Left lung (tissue), 10 donors: Measurements from ENCODE around the gene WFS1. TPM values are rescaled to one million over a fixed set of nuclear protein-coding genes. Genes with fewer than 3 reads are reported as not detected.

Experiments
- ATAC-seq: fragments of 200-7000 bp; cut with Tn5 transposase; one replicate; pipeline ENCODE4 v1.9.1; 2020; ENCODE audit warnings: moderate library complexity
- DNase-seq, 4 donors: peaks; one replicate each; pipeline ENCODE4 v3.0.0-alpha.2; 2013 to 2020
- H3K27ac ChIP-seq, 2 donors: fragments of 200-600 bp; sonication (generic) in 1 of 2; one replicate each; pipeline versions ENCODE4 v1.5.0 to v1.8.0; 2020 to 2021
- H3K27me3 ChIP-seq, 2 donors: fragments of 200-600 bp; sonication (generic) in 1 of 2; one replicate each; pipeline versions ENCODE4 v1.5.0 to v1.8.0; 2020 to 2021
- H3K36me3 ChIP-seq, 2 donors: fragments of 200-600 bp; sonication (generic) in 1 of 2; one replicate each; pipeline versions ENCODE4 v1.5.0 to v1.8.0; 2020 to 2021
- H3K4me1 ChIP-seq, 2 donors: fragments of 200-600 bp; one replicate each; pipeline ENCODE4 v1.8.0; 2021
- H3K4me3 ChIP-seq, 2 donors: fragments of 200-600 bp; sonication (generic) in 1 of 2; one replicate each; pipeline versions ENCODE4 v1.5.0 to v1.8.0; 2020 to 2021; ENCODE audit warnings: mild to moderate bottlenecking in 1 of 2
- H3K9me3 ChIP-seq, 2 donors: fragments of 200-600 bp; sonication (generic) in 1 of 2; one replicate each; pipeline versions ENCODE4 v1.5.0 to v1.8.0; 2020 to 2021
- intact Hi-C, 2 donors: fragments of 100-400 bp; cut with DNase I; formaldehyde crosslinking; loops; one replicate each; pipeline versions ENCODE4 v1.11.2 to v1.14.2; 2022
- polyA plus RNA-seq, 6 donors: library from polyadenylated mRNA; unstranded; fragments of 120-200 nt; gene quantifications; one replicate each; pipeline ENCODE4 v1.2.1, GENCODE V29; 2013; ENCODE audit not compliant: insufficient read length in 6 of 6
- total RNA-seq, 2 donors: library from RNA; stranded (reverse); fragmentation: NEBNext Ultra II Directional; extraction: Animal tissue kit (Norgen Biotek cat#: 25700); gene quantifications; one replicate each; pipeline ENCODE4 v1.2.1, GENCODE V29; 2021
- TF ChIP-seq, protein P1 (sequence below), 2 donors: fragments of 200-600 bp; sonication (generic) in 1 of 2; IDR thresholded peaks; one replicate each; pipeline versions ENCODE4 v1.5.0 to v1.8.0; 2021; ENCODE audit warnings: antibody characterized with exemption in 2 of 2
- donor health status: DM: no; HTN: yes; CAD: no.
- donor health status: DM: no; HTN: no; CAD: no.

The WFS1 gene
- total and polyA plus RNA-seq, 8 donors: 33.8 to 103 (median 39.9) TPM

DNA sequence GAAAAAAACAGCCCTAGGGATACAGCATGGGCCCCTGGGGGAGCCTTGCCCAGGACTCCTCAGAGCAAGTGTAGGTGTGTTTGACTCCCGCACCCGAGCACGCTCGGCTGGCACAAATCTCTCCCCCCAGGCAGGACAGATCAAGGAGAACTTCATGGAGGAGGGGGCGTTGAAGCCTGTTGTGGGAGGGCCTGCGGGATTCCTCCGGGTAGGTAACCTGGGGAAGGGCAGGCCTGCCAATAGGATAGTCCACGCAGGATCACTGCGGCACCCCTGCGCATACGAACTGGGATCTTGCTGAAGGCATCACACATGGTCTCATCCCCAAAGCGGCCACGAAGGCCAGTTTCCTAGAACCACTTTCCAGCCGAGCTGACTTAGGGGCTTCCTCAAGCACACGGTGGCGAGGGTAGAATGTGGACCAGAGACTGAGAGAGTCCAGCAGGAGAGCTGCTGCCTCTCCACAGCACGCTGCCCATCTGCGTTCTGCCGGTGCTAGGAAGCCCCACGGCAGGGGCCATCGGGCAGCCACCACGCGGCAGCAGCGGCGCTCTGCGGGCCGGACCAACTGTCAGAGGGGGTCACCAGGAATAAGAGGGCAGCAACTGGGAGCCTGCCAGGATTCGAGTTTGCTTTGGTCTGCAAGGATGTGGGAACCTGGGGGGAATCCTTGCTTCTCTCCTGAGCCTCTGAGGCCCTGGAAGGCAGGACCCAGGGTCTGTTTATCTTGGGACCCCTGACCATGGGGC, 56.8 kb downstream of the WFS1 start:
- intact Hi-C loops: loop anchor here in 1 of 2 donors (5.0 kb wide), 1 partner anchor 64 kb away; no protein-coding TSS in a partner anchor
- Histone ChIP-seq H3K9me3 (no peaks in the 10 kb centered on the region), H3K27me3 (peaks cover 0 to 45% of the 10 kb centered on the region in 2 donors), H3K36me3 (no peaks in the 10 kb centered on the region), H3K4me3 (no peak overlapping the region), H3K4me1 (peaks cover 0 to 9% of the 10 kb centered on the region in 2 donors), H3K27ac (no peak overlapping the region)
- TF ChIP-seq, protein P1, sequence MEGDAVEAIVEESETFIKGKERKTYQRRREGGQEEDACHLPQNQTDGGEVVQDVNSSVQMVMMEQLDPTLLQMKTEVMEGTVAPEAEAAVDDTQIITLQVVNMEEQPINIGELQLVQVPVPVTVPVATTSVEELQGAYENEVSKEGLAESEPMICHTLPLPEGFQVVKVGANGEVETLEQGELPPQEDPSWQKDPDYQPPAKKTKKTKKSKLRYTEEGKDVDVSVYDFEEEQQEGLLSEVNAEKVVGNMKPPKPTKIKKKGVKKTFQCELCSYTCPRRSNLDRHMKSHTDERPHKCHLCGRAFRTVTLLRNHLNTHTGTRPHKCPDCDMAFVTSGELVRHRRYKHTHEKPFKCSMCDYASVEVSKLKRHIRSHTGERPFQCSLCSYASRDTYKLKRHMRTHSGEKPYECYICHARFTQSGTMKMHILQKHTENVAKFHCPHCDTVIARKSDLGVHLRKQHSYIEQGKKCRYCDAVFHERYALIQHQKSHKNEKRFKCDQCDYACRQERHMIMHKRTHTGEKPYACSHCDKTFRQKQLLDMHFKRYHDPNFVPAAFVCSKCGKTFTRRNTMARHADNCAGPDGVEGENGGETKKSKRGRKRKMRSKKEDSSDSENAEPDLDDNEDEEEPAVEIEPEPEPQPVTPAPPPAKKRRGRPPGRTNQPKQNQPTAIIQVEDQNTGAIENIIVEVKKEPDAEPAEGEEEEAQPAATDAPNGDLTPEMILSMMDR (IDR thresholded peaks at IDR 0.05): no peak
- ATAC-seq (no peak), DNase-seq (no peak)

DNA sequence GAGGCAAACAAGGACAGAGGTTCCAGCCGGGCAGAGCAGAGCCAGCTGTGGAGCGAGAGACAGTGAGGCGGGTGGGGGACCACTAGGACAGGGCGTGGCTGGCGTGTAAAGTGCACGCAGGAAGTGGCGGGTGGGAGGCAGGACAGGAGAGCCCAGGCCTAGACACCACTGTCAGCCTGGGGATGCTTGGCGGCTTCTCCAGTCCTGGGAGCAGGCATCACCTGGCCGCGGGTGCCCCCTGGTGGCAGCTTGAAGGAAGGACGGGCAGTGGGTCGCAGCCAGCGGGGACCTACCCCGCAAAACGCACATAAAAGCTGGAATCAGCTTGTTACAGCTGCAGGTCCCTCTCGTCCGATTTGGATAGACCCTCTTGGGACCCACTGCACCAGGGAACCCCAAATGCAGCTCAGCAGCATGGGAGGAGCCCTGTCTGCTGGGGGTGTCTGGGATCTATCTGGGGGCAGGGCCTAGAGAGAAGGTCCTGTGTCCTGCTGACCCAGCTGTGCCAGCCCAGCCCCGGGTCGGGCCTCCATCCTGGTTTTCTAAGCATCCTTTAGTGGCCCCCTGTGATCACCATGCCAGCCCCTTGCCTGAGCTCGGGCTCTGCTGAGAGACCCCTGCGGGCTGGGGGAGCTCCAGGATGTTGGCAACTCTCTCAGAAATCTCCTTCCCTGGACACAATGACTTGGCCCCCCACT, 57.7 kb downstream of the WFS1 start:
- intact Hi-C loops: loop anchor here in 1 of 2 donors (5.0 kb wide), 1 partner anchor 65 kb away; no protein-coding TSS in a partner anchor
- Histone ChIP-seq H3K9me3 (no peaks in the 10 kb centered on the region), H3K36me3 (no peaks in the 10 kb centered on the region), H3K4me3 (no peak overlapping the region), H3K27me3 (peaks cover 0 to 51% of the 10 kb centered on the region in 2 donors), H3K4me1 (peaks cover 0 to 9% of the 10 kb centered on the region in 2 donors), H3K27ac (no peak overlapping the region)
- TF ChIP-seq, protein P1 (IDR thresholded peaks at IDR 0.05): peak; percentile 96 to 97
- DNase-seq: peak; percentile 68 to 95 (median 80)
- peak; percentile 89 for ATAC-seq

DNA sequence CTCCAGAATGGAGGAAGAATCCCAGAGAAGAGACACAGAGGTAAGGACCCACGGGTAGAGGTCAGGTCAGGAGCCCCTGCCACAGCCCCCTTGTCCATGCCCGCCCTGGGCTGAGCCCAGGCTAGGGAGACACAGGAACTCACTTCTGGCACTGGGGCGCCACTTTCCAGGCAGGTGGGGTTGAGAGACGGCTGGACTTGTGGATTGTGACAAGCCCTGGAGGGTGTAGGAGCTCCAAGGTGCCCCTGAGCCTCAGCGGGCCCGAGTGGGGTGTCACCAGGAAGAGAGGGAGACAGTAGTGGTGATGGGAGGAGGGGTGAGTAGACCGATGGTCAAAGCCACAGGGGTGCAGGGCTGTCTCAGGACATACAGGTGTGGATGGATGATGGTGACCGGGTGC, 58.9 kb downstream of the WFS1 start:
- ATAC-seq: no peak
- no peak overlapping the region for H3K4me3 ChIP-seq
- TF ChIP-seq, protein P1 (IDR thresholded peaks at IDR 0.05): no peak
- intact Hi-C loops: loop anchor here in 1 of 2 donors (5.0 kb wide), 1 partner anchor 66 kb away; no protein-coding TSS in a partner anchor
- no peak overlapping the region for H3K27ac ChIP-seq
- H3K9me3 ChIP-seq: no peaks in the 10 kb centered on the region
- peaks cover 0 to 9% of the 10 kb centered on the region in 2 donors for H3K4me1 ChIP-seq
- DNase-seq: no peak
- H3K36me3 ChIP-seq: no peaks in the 10 kb centered on the region
- peaks cover 0 to 62% of the 10 kb centered on the region in 2 donors for H3K27me3 ChIP-seq

DNA sequence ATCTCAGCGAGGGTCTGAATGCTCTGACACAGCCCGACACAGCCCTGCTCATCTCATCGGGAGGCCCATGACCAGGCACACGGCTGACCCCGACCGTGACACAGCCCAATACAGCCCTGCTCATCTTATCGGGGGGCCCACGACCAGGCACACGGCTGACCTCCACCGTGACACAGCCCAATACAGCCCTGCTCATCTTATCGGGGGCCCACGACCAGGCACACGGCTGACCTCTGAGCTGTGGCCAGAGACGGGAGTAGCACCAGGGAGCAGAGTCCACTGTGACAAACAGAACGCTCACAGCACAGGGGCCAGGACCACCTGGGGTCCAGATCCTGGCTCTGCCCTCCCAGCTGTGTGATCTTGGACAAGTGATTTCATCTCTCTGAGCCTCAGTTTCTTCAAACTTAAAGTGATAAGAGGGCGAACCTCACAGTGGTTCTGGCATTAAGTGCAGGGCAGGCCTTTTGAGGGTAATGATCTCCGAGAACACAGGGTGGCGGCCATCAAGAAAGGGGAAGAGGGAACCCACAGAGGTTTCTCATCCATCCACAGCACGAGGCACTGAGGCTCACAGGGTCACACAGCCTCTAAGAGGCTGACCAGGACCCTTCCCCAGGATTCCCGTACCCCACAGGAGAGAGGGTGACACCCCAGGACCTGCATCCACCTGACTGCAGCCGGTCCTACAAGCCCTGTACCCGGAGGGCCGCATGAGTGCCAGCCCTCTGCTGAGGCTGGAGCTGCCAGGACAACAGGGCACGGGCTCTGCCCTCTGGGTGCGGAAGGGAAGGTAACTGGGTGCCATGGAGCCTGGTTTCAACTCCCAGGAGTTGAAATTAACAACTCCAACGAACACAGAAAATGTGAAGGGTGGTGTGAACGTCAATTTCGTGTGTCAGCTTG, 60.1 kb downstream of the WFS1 start:
- DNase-seq (no peak), ATAC-seq (no peak)
- no peak overlapping the region for H3K4me3 ChIP-seq
- intact Hi-C loops: loop anchor here (5.0 kb wide), 2 partner anchors 67 to 82 kb away; no protein-coding TSS in a partner anchor
- H3K4me1 ChIP-seq: peaks cover 0 to 9% of the 10 kb centered on the region in 2 donors
- H3K27ac ChIP-seq: no peak overlapping the region
- TF ChIP-seq, protein P1 (IDR thresholded peaks at IDR 0.05): no peak
- H3K9me3 ChIP-seq: no peaks in the 10 kb centered on the region
- H3K36me3 ChIP-seq: no peaks in the 10 kb centered on the region
- H3K27me3 ChIP-seq: peaks cover 0 to 63% of the 10 kb centered on the region in 2 donors
